DMS53 (cell line): ENCODE results near the gene PTBP3.
"Not testable (repeated sequence)": the region's sequence is repeated elsewhere in the genome, so short reads cannot be mapped to it uniquely, and the experiment has no call there.

ENCODE experiments used
- DNase-seq: peaks from one replicate; lab custom pipeline; 2025; lab: John Stamatoyannopoulos, UW

PTBP3 gene

GRCh38 chr9:112332977-112333638 is at the start of gene PTBP3:
Gene PTBP3 (minus strand): TSS chr9:112333619. CDS start chr9:112297865, 35,754 bp downstream.
- peak; percentile 88 for DNase-seq

- no peak for DNase-seq
These were observed 49.3 kb upstream of the PTBP3 start for GRCh38 chr9:112382501-112383364.

GRCh38 chr9:112382066-112382465 is 48.6 kb upstream of the PTBP3 start:
- DNase-seq: no peak

GRCh38 chr9:112380825-112381221 is 47.4 kb upstream of the PTBP3 start:
- DNase-seq: no peak

GRCh38 chr9:112380102-112380824 is 46.8 kb upstream of the PTBP3 start, which contains the start of gene HSDL2:
Gene HSDL2 (plus strand): TSS chr9:112380108. CDS start chr9:112380164, 56 bp downstream.
- DNase-seq: peak; percentile 64

GRCh38 chr9:112379177-112380101 is 46.0 kb upstream of the PTBP3 start:
- peak; percentile 97 for DNase-seq

GRCh38 chr9:112378328-112379176 is 45.1 kb upstream of the PTBP3 start:
- DNase-seq: peak; percentile 64

GRCh38 chr9:112377684-112378327 is 44.4 kb upstream of the PTBP3 start:
- no peak for DNase-seq

- DNase-seq: no peak
These were observed 43.7 kb upstream of the PTBP3 start for GRCh38 chr9:112377087-112377486.

- DNase-seq: no peak
These were observed 41.9 kb upstream of the PTBP3 start for GRCh38 chr9:112375361-112375760.

GRCh38 chr9:112374232-112374631 is 40.8 kb upstream of the PTBP3 start:
- DNase-seq: peak; percentile 23

- not testable (repeated sequence) for DNase-seq
These were observed 40.2 kb upstream of the PTBP3 start for GRCh38 chr9:112373666-112374065.

GRCh38 chr9:112371060-112371459 is 37.6 kb upstream of the PTBP3 start:
- no peak for DNase-seq

GRCh38 chr9:112369817-112370216 is 36.4 kb upstream of the PTBP3 start:
- no peak for DNase-seq

GRCh38 chr9:112367465-112367864 is 34.0 kb upstream of the PTBP3 start:
- no peak for DNase-seq

- DNase-seq: peak; percentile 22
These were observed 33.2 kb upstream of the PTBP3 start for GRCh38 chr9:112366591-112366990.

- DNase-seq: not testable (repeated sequence)
These were observed 31.8 kb upstream of the PTBP3 start for GRCh38 chr9:112365257-112365656.

GRCh38 chr9:112364761-112365160 is 31.3 kb upstream of the PTBP3 start:
- DNase-seq: no peak

- DNase-seq: peak; percentile 63
These were observed 28.2 kb upstream of the PTBP3 start for GRCh38 chr9:112361601-112362000.
